ENCODE data around the gene PRKRIP1. TPM values are rescaled to one million over a fixed set of nuclear protein-coding genes. Genes with fewer than 3 reads are reported as not detected.

The PRKRIP1 gene
- total RNA-seq, 1 experiment from 2014 or later: 38.8 TPM

GRCh38 chr7:102413611-102414010, 17.4 kb downstream of the PRKRIP1 start:
- Histone ChIP-seq H2AFZ (ENCODE audit: low read length) (no peak overlapping the region), H3K23me2 (ENCODE audit: insufficient read length, low read depth, low read length, poor library complexity, severe bottlenecking) (no peaks in the 10 kb centered on the region), H3K23ac (ENCODE audit: insufficient read length, low read depth, low read length) (no peak overlapping the region), H3K4me2 (ENCODE audit: insufficient read depth, insufficient read length, low read length) (no peak overlapping the region), H2BK20ac (ENCODE audit: low read depth, low read length, poor library complexity, severe bottlenecking) (no peak overlapping the region), H3K56ac (ENCODE audit: insufficient read length, low read depth, low read length) (no peak overlapping the region), H3K4me1 (ENCODE audit: insufficient read depth, low read length) (no peaks in the 10 kb centered on the region), H2BK5ac (ENCODE audit: insufficient read length, low read length) (no peak overlapping the region), H3K9ac (ENCODE audit: extremely low read depth, insufficient read length, low read length) (no peak overlapping the region), H4K20me1 (ENCODE audit: control insufficient read depth, insufficient read depth, insufficient read length) (no peaks in the 10 kb centered on the region), H3T11ph (ENCODE audit: low read length) (no peak overlapping the region), H3K27me3 (ENCODE audit: insufficient read depth, low read length) (no peaks in the 10 kb centered on the region), H3K9me3 (ENCODE audit: control insufficient read depth, low read depth, low read length) (no peaks in the 10 kb centered on the region), H4K8ac (replicated peaks; ENCODE audit: insufficient read length, low read depth, low read length) (no peak overlapping the region), H2BK120ac (ENCODE audit: low read depth, low read length, poor library complexity, severe bottlenecking) (no peak overlapping the region), H4K5ac (ENCODE audit: insufficient read length, low read depth, low read length) (no peak overlapping the region), H2AK5ac (ENCODE audit: insufficient read length, low read length) (no peak overlapping the region), H3K18ac (ENCODE audit: insufficient read length, low read depth, low read length) (no peak overlapping the region), H3K27ac (ENCODE audit: insufficient read length, low read depth, low read length) (no peak overlapping the region), H3K79me1 (ENCODE audit: insufficient read depth, low read depth, low read length, poor library complexity, severe bottlenecking) (no peaks in the 10 kb centered on the region), H2BK15ac (ENCODE audit: low read depth, low read length) (no peak overlapping the region), H2BK12ac (ENCODE audit: insufficient read length, low read depth, low read length) (no peak overlapping the region), H3K14ac (ENCODE audit: insufficient read depth, low read length) (no peak overlapping the region), H3K79me2 (ENCODE audit: insufficient read depth, low read length) (no peaks in the 10 kb centered on the region), H4K91ac (ENCODE audit: insufficient read length, low read depth, low read length) (no peak overlapping the region), H3K4ac (ENCODE audit: low read depth, low read length) (no peak overlapping the region)
- WGBS (ENCODE audit: extremely low coverage, insufficient read length, low lambda C conversion rate): no CpG with 5 or more reads among the region's 4 CpGs
- DNase-seq: no peak
- no peak overlapping the region for H3K27ac Mint-ChIP-seq
- no peak overlapping the region for H3K4me3 Mint-ChIP-seq
- TF ChIP-seq CTCF (conservative IDR thresholded peaks at IDR 0.05): no peak
- H3K4me1 Mint-ChIP-seq: no peaks in the 10 kb centered on the region
- no peaks in the 10 kb centered on the region for H3K27me3 Mint-ChIP-seq (ENCODE audit: low read depth)
- peaks cover 33 to 82% (median 75%) of the 10 kb centered on the region in 3 experiments for H3K36me3 Mint-ChIP-seq (ENCODE audit: insufficient read depth in 1 of 3, low read depth in 3 of 3)
- H3K9me3 Mint-ChIP-seq: peaks cover 7 to 13% of the 10 kb centered on the region in 2 experiments

Measured in H9 (cell line).